Smooth muscle cell of bladder (primary cell): ENCODE data around the gene CSNK1G1. TPM values are rescaled to one million over a fixed set of nuclear protein-coding genes. Genes with fewer than 3 reads are reported as not detected.

ENCODE experiments used
- total RNA-seq: library from RNA; depleted of rRNA; stranded (reverse); fragments of >200 nt; gene quantifications from 2 replicates; pipeline ENCODE4 v1.2.3, GENCODE V29; 2014

CSNK1G1 gene
- 18.5 and 20.6 TPM in 2 replicates for total RNA-seq

GRCh38 chr15:64355944-64356709 lies at the start of gene CSNK1G1:
Gene CSNK1G1, minus strand, starts transcription at chr15:64356173. Its CDS starts 55,674 bp downstream, at chr15:64300499.

GRCh38 chr15:64387562-64388168 lies 31.7 kb upstream of the CSNK1G1 start, which contains the start of gene TRIP4:
Gene TRIP4, plus strand, starts transcription at chr15:64387836. Its CDS starts 28 bp downstream, at chr15:64387864.

DNA sequence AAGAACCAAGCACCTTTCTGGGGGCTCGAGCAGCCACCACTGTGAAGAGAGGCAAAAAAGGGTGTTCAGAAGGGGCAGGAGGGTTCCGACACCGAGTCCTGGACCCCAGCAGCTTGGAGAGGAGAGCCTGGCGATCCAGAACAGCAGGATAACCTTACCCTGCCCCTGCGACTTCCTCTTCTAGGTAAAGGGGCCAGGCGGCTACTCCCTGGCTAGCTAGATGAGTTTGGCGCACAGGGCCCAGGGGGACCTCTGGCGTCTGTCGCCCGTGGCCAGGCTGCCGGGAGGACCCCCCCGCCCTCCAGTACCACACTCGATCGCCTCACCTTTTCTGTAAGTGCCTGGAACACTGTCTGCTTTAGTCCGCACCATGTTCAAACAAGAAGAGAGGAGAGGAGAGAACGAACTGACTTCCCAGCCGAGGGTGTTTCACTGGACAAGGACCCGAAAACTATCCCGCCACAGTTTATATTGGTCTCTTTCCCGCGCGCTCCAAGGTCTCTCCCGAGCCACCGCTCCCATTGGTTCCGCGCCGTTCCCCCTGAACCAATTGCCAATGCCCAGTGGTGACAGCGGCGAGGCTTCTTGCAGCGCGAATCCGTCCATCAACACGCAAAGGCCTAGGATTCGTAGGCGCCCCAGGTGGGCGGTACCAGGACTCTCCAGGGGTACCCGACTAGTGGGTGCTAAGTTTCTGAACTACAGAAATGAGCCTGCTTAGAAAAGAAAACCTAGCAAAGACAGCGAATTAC lies 25.2 kb upstream of the CSNK1G1 start, which contains the start of gene PCLAF:
Gene PCLAF, minus strand, starts transcription at position 442 of the 752 bp plus-strand sequence. Its CDS starts 70 bp downstream, at position 372.

GRCh38 chr15:64162869-64163658 lies 192.9 kb downstream of the CSNK1G1 start, which contains the start of gene PPIB:
Gene PPIB, minus strand, starts transcription at chr15:64163022. Its CDS starts 36 bp downstream, at chr15:64162986.

DNA sequence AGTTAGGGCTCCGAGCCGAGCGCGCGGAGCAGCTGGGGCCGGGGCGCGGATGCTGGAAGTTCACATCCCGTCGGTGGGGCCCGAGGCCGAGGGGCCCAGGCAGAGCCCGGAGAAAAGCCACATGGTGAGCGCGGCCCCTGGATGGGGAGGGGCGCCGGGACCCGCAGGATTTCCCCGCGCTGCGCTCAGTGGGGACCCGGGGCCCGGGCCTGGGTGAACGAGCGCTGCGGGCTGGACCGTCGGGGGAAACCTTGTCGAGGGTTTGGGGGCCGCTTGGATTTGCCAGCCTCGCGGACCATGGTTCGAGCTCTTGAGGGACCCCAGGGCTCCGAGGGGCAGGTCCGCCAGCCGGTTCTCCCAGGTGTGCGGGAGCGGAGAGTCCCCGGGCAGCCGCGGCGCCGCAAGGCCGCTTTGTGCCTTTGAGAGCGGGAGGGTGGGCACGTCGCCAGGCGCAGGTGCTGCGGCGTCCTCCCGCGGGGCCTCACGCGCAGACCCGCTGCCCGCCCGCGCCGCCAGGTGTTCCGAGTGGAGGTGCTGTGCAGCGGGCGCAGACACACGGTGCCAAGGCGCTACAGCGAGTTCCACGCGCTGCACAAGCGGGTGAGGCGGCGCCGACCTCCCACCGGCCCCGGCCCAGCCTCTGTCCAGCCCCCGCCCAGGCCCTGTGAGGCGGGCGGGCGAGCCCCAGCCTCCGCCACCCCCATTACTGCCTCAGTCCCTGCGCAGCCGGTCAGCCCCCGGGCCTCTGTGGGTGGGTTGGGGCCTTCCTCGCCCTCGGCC lies 204.1 kb downstream of the CSNK1G1 start, which contains the start of gene SNX22:
Gene SNX22, plus strand, starts transcription at position 5 of the 780 bp plus-strand sequence. Its CDS starts 45 bp downstream, at position 50.

Other genes starting within 250 kb of the CSNK1G1 start
- gene SNX22, start 204.4 kb downstream of the CSNK1G1 start, total RNA-seq: 0.14 and 0.18 TPM in 2 replicates
- 1,545 and 1,681 TPM in 2 replicates for gene PPIB, start 193.2 kb downstream of the CSNK1G1 start, total RNA-seq
- gene PCLAF, start 25.3 kb upstream of the CSNK1G1 start, total RNA-seq: 14.7 and 32.0 TPM in 2 replicates
- 7.4 and 8.2 TPM in 2 replicates for gene TRIP4, start 31.7 kb upstream of the CSNK1G1 start, total RNA-seq
- 13.2 and 15.8 TPM in 2 replicates for gene ZNF609, start 104.4 kb upstream of the CSNK1G1 start, total RNA-seq